D721Med (cell line): ENCODE data around the gene CHTOP.
A peak's percentile ranks its signal among the peaks of the same experiment; 100 is the strongest.

ENCODE experiments used
- DNase-seq: peaks from one replicate; pipeline ENCODE4 v3.0.0; 2011; ENCODE audit warnings: low spot score; ENCODE audit not compliant: insufficient read length
- FAIRE-seq: peaks from 2 replicates; lab custom pipeline; 2011; peaks lifted over from hg19 to GRCh38; lab: Jason Lieb, UNC
- TF ChIP-seq, protein P1 (sequence below): IDR thresholded peaks from 2 replicates; pipeline ENCODE4 v1.5.1; 2012; ENCODE audit warnings: mild to moderate bottlenecking, control low read depth; ENCODE audit not compliant: insufficient read depth; ENCODE audit errors: missing control alignments

Gene CHTOP

DNA sequence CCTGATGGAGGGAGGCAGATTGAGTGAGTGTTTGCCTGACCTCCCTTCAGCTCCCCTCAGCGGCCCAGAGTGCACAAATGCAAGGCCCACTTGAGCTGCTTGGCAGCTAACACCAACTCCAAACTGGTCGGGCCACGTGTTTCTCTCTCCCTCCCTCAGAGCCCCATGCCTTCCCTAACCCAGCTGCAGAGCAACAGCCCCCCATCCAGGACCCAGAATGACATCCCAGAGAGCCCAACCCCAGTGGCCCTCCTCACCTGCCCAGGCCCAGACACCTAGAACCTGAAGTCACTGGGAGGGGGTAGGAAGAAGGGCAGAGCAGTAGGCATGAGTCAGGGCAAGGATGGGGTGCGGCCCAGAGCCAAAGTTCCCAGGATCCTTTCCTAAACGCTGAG lies 17.0 kb upstream of the CHTOP start:
- no peak for FAIRE-seq
- TF ChIP-seq, protein P1, sequence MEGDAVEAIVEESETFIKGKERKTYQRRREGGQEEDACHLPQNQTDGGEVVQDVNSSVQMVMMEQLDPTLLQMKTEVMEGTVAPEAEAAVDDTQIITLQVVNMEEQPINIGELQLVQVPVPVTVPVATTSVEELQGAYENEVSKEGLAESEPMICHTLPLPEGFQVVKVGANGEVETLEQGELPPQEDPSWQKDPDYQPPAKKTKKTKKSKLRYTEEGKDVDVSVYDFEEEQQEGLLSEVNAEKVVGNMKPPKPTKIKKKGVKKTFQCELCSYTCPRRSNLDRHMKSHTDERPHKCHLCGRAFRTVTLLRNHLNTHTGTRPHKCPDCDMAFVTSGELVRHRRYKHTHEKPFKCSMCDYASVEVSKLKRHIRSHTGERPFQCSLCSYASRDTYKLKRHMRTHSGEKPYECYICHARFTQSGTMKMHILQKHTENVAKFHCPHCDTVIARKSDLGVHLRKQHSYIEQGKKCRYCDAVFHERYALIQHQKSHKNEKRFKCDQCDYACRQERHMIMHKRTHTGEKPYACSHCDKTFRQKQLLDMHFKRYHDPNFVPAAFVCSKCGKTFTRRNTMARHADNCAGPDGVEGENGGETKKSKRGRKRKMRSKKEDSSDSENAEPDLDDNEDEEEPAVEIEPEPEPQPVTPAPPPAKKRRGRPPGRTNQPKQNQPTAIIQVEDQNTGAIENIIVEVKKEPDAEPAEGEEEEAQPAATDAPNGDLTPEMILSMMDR, result no peak
- DNase-seq, result no peak

DNA sequence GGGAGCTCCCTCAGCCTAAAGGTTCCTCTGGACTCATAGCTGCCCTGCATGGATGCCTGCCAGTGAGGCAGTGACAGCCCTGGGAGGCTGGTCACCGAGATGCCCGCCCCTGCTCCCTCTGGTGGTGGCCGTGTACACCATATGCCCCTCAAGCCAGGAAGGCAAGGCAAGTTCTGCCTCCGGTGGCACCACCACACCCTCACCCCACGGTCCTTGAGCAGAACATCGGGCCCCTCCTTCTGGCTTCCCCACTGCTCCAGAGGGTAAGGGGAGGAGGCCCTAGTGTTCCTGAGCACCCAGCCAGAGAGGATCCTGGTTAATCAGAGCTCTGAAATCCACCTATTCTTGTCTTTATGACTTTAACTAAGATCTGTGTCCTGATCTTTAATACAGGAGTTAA lies 16.2 kb upstream of the CHTOP start:
- no peak for DNase-seq
- TF ChIP-seq, protein P1, result peak; percentile 76
- FAIRE-seq, result no peak

DNA sequence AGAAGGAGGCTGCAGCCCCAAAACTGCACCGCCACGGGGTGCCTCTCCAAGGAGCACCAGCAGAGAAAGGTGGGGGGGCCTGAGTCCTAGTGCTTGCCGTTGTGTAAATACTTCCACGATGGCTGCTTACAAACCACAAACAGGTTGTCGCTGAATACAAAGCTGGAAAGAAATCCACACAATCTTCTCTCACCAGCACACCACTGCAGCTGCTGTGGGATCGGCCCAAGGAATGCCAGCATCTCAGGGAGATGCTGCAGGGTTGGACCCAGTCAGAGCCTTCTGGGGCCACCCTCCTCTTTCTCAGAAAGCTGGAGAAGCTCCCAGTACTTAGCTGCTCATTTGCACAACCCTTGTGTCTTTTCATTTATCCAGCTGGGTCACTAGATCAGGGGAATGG lies 14.7 kb upstream of the CHTOP start:
- FAIRE-seq, result no peak
- TF ChIP-seq, protein P1, result no peak
- DNase-seq, result no peak

DNA sequence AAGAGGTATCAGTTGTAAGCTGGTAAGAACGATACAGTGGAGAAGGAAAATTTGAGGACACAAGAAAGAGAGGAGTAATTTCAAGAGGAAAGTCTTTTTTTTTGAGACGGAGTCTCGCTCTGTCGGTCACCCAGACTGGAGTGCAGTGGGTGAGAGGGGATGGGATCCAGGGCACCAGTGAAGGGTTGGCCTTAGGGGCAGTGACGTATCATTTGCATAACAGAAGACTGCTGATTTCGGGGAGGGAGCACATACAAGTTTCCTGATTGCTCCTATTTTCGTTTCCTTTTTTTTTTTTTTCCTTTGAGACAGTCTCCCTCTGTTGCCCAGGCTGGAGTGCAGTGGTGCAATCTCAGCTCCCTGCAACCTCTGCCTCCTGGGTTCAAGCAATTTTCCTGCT lies 10.8 kb upstream of the CHTOP start:
- FAIRE-seq (no peak), DNase-seq (no peak)
- TF ChIP-seq, protein P1, result no peak

DNA sequence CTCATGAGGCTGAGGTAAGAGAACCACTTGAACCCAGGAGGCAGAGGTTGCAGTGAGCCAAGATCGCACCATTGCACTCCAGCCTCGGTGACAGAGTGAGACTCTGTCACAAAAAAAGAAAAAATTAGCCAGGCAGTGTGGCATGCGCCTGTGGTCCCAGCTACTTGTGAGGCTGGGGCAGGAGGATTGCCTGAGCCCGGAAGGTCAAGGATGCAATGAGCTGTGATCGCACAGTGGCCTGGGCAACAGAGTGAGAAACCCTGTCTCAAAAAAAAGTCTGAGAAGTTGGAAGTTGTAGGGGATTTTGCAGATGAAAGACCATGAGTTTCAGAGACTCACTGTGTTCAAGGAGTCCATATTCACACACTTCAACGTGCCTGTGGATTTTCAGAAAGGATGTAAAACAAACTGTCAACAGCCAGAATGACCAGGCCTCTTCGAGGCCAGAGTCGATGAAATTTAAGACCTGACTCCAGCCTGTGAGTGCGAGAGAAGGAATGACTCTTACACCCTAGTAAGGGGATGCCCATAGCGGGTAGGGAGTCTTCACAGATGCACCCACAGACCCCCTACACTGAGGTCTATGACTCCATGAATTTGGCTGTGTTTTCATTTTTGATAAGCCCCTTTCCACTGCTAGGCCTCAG lies 8.8 kb upstream of the CHTOP start:
- no peak for FAIRE-seq
- TF ChIP-seq, protein P1, result no peak
- no peak for DNase-seq

DNA sequence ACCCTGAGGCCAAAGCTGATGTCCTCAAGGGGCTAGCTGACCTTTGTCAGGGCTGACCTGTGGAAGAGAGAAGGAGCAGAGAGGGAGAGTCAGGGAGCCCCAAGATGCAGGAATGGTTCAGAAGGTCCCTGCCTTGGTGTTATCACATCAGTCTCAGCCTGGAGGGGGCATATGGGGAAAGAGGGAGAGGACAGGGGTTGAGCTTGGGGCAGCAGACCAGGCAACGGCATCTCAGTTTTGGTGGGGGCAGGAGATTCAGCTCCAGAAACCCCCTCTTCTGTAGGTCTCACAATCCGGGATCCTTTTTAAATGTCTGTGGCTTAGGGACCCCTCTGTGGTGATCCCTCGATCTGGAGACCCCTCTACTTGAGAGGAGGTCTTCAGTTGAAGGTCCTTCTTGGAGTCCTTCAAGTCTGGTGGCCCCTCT lies 7.4 kb upstream of the CHTOP start:
- FAIRE-seq (no peak), DNase-seq (no peak)
- TF ChIP-seq, protein P1, result no peak

DNA sequence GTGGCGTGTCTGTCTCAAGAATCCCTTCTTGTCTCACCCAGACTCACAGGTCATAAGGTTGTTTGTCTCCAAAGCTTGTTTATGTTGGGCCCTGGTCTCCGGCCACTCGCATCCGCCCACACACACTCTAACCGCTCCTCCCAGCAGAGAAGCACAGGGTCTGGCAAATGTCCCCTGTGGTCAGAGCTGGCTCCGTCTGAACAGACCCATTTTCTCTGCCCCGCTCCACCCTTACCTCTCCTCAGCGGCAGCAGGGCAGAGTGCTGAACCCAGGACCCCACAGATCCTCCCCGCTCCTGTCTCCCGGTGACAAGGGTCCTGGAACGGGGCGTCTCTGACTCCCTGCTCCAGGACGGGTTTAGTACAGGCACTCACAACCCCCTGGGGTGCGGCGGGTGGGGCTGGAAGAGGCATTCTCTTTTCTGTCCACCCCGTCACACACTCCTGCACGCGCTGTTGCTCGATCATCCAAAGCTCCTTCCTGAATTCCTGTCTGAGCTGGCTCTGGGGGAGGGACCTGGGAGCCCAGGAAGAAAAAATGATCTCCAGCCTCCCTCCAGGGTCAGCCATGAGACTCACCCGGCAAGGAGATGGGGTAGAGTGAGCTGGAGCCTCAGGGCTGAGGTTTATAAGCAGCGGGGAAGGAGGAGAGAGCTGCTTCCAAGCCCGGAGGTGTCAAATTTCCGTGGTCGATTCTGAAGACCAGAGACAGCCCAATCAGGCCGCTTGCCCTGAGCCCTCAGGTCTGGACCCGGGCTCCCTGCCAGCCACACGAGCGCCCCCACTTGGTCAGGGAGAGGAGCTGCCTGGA lies 6.8 kb upstream of the CHTOP start, which contains the start of gene S100A13:
Gene S100A13, minus strand, starts transcription at position 602 of the 811 bp plus-strand sequence. CDS start 1,033 bp downstream, outside the sequence.
- DNase-seq (no peak), FAIRE-seq (no peak)

More for the DNA sequence above, 6.8 kb upstream of the CHTOP start, which contains the start of gene S100A13:
- TF ChIP-seq, protein P1, result no peak
